Measurements from ENCODE around the gene GRID1. TPM values are rescaled to one million over a fixed set of nuclear protein-coding genes. Genes with fewer than 3 reads are reported as not detected.

The GRID1 gene
- total RNA-seq, 1 experiment from 2014 or later, result 5.6 TPM

DNA sequence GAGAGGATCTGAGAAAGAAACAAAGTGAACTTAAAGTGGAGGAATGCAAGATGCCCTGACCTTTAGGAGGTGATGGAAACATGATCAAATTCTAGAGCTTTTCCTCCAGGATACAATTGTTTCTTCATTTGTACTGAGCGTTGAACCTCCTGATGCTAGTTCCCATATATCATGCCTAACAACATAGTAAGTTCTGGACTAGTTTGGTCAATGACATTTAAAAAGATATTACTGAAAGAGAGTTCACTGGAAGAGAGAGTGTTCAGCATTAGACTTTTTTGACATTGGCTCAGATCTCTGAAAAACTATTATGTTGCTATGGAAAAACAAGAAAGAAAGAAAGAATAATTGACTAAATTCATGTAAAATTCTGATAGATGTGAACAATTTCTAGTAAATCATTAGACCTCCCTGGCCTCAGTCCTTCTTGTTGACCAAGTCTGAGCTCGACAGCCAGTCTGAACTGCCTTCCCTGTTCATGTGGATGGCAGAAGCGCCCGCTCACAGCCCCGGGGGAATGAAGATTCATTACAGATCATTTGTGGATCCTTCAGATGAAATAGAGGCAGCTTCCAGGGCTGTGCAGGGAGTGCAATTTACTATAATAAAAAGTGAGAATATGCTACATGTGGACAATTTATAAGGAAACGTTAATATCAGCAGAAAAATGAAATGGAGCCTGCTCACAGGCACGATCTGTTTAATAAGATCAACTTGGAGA lies 442.1 kb downstream of the GRID1 start:
- Histone ChIP-seq H3K9me3 (ENCODE audit: control insufficient read depth in 1 of 2, insufficient read depth in 1 of 2, low read depth in 1 of 2, low read length in 2 of 2) (no peaks in the 10 kb centered on the region), H3K9me2 (ENCODE audit: insufficient read depth) (no peaks in the 10 kb centered on the region), H3K9ac (ENCODE audit: low read length) (no peak overlapping the region), H2AFZ (ENCODE audit: low read depth, low read length, poor library complexity, severe bottlenecking) (no peak overlapping the region), H3K79me2 (ENCODE audit: insufficient read depth, low read length) (no peaks in the 10 kb centered on the region), H3K36me3 (ENCODE audit: control insufficient read depth in 1 of 2, insufficient read depth in 2 of 2, low read length in 2 of 2) (no peaks in the 10 kb centered on the region), H3K27ac (ENCODE audit: low read depth, low read length) (no peak overlapping the region), H3K4me2 (ENCODE audit: low read length) (no peak overlapping the region), H3K4me1 (ENCODE audit: control insufficient read depth in 1 of 2, insufficient read depth in 2 of 2, low read length in 2 of 2) (peaks cover 0 to 8% of the 10 kb centered on the region in 2 experiments; a peak in 1 of 4 replicates), H3K4me3 (replicated peaks in 1 of 2; ENCODE audit: low read depth in 1 of 2, low read length in 2 of 2) (no peak overlapping the region), H3K27me3 (ENCODE audit: insufficient read depth, low read length) (no peaks in the 10 kb centered on the region), H4K20me1 (ENCODE audit: insufficient read depth) (no peaks in the 10 kb centered on the region)
- no TSS peak for BruUV-seq (replicated peaks)
- RAD21 ChIA-PET (ENCODE audit: low non-redundant PET in 1 of 2, low total read pairs in 2 of 2, uncharacterized antibody in 2 of 2, unreplicated experiment in 2 of 2), result no interaction called here
- POLR2A ChIA-PET, result no interaction called here
- intact Hi-C loops (cut with micrococcal nuclease), result no loop called here
- ATAC-seq (no peak), DNase-seq (ENCODE audit: low read depth, low spot score) (no peak)
- CTCF ChIA-PET, result no interaction called here
- no peak for TF ChIP-seq SRF (IDR thresholded peaks at IDR 0.05; ENCODE audit: low read depth)
- TF ChIP-seq YY1 (IDR thresholded peaks at IDR 0.05; ENCODE audit: extremely low read depth, insufficient replicate concordance, low read depth, low read length), result no peak
- TF ChIP-seq POLR2AphosphoS5 (IDR thresholded peaks at IDR 0.05; ENCODE audit: low read depth, low read length), result no peak
- TF ChIP-seq, protein P1, sequence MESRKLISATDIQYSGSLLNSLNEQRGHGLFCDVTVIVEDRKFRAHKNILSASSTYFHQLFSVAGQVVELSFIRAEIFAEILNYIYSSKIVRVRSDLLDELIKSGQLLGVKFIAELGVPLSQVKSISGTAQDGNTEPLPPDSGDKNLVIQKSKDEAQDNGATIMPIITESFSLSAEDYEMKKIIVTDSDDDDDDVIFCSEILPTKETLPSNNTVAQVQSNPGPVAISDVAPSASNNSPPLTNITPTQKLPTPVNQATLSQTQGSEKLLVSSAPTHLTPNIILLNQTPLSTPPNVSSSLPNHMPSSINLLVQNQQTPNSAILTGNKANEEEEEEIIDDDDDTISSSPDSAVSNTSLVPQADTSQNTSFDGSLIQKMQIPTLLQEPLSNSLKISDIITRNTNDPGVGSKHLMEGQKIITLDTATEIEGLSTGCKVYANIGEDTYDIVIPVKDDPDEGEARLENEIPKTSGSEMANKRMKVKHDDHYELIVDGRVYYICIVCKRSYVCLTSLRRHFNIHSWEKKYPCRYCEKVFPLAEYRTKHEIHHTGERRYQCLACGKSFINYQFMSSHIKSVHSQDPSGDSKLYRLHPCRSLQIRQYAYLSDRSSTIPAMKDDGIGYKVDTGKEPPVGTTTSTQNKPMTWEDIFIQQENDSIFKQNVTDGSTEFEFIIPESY (IDR thresholded peaks at IDR 0.05; ENCODE audit: extremely low read depth, insufficient replicate concordance, low read length), result no peak
- TF ChIP-seq, protein P2, sequence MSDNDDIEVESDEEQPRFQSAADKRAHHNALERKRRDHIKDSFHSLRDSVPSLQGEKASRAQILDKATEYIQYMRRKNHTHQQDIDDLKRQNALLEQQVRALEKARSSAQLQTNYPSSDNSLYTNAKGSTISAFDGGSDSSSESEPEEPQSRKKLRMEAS (IDR thresholded peaks at IDR 0.05), result no peak
- no peak for TF ChIP-seq JUND (IDR thresholded peaks at IDR 0.05)
- TF ChIP-seq SP1 (IDR thresholded peaks at IDR 0.05; ENCODE audit: low read depth), result no peak
- no peak for TF ChIP-seq ZFX (IDR thresholded peaks at IDR 0.05)
- TF ChIP-seq EZH2 (IDR thresholded peaks at IDR 0.05), result no peak
- TF ChIP-seq FOSL1 (IDR thresholded peaks at IDR 0.05; ENCODE audit: low read depth), result no peak
- no peak for TF ChIP-seq CEBPB (IDR thresholded peaks at IDR 0.05; ENCODE audit: low read depth)
- no peak for TF ChIP-seq RAD21 (IDR thresholded peaks at IDR 0.05; ENCODE audit: low read depth)
- no peak for TF ChIP-seq EZH2phosphoT487 (IDR thresholded peaks at IDR 0.05; ENCODE audit: borderline replicate concordance)
- TF ChIP-seq TCF7L2 (IDR thresholded peaks at IDR 0.05; ENCODE audit: borderline replicate concordance, extremely low read depth, insufficient read depth, insufficient read length), result no peak
- TF ChIP-seq, protein P3, sequence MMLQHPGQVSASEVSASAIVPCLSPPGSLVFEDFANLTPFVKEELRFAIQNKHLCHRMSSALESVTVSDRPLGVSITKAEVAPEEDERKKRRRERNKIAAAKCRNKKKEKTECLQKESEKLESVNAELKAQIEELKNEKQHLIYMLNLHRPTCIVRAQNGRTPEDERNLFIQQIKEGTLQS (IDR thresholded peaks at IDR 0.05), result no peak
- TF ChIP-seq, protein P4, sequence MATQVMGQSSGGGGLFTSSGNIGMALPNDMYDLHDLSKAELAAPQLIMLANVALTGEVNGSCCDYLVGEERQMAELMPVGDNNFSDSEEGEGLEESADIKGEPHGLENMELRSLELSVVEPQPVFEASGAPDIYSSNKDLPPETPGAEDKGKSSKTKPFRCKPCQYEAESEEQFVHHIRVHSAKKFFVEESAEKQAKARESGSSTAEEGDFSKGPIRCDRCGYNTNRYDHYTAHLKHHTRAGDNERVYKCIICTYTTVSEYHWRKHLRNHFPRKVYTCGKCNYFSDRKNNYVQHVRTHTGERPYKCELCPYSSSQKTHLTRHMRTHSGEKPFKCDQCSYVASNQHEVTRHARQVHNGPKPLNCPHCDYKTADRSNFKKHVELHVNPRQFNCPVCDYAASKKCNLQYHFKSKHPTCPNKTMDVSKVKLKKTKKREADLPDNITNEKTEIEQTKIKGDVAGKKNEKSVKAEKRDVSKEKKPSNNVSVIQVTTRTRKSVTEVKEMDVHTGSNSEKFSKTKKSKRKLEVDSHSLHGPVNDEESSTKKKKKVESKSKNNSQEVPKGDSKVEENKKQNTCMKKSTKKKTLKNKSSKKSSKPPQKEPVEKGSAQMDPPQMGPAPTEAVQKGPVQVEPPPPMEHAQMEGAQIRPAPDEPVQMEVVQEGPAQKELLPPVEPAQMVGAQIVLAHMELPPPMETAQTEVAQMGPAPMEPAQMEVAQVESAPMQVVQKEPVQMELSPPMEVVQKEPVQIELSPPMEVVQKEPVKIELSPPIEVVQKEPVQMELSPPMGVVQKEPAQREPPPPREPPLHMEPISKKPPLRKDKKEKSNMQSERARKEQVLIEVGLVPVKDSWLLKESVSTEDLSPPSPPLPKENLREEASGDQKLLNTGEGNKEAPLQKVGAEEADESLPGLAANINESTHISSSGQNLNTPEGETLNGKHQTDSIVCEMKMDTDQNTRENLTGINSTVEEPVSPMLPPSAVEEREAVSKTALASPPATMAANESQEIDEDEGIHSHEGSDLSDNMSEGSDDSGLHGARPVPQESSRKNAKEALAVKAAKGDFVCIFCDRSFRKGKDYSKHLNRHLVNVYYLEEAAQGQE (IDR thresholded peaks at IDR 0.05; ENCODE audit: low read depth), result no peak
- TF ChIP-seq, protein P5, sequence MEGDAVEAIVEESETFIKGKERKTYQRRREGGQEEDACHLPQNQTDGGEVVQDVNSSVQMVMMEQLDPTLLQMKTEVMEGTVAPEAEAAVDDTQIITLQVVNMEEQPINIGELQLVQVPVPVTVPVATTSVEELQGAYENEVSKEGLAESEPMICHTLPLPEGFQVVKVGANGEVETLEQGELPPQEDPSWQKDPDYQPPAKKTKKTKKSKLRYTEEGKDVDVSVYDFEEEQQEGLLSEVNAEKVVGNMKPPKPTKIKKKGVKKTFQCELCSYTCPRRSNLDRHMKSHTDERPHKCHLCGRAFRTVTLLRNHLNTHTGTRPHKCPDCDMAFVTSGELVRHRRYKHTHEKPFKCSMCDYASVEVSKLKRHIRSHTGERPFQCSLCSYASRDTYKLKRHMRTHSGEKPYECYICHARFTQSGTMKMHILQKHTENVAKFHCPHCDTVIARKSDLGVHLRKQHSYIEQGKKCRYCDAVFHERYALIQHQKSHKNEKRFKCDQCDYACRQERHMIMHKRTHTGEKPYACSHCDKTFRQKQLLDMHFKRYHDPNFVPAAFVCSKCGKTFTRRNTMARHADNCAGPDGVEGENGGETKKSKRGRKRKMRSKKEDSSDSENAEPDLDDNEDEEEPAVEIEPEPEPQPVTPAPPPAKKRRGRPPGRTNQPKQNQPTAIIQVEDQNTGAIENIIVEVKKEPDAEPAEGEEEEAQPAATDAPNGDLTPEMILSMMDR (IDR thresholded peaks at IDR 0.05 in 2 of 3, conservative IDR thresholded peaks at IDR 0.05 in 1 of 3; ENCODE audit: borderline replicate concordance in 1 of 3, insufficient read depth in 1 of 3, low read depth in 2 of 3, low read length in 2 of 3), result no peak
- TF ChIP-seq SIN3A (IDR thresholded peaks at IDR 0.05; ENCODE audit: low read depth), result no peak
- TF ChIP-seq ZNF274 (IDR thresholded peaks at IDR 0.05; ENCODE audit: low read depth, low read length), result no peak
- TF ChIP-seq EGR1 (IDR thresholded peaks at IDR 0.05; ENCODE audit: low read depth), result no peak

Measured in HCT116 (cell line).